Measurements from ENCODE around the gene MUC7.

GRCh38 chr4:70471897-70472296, at the start of gene MUC7:
- TF ChIP-seq, protein P1, sequence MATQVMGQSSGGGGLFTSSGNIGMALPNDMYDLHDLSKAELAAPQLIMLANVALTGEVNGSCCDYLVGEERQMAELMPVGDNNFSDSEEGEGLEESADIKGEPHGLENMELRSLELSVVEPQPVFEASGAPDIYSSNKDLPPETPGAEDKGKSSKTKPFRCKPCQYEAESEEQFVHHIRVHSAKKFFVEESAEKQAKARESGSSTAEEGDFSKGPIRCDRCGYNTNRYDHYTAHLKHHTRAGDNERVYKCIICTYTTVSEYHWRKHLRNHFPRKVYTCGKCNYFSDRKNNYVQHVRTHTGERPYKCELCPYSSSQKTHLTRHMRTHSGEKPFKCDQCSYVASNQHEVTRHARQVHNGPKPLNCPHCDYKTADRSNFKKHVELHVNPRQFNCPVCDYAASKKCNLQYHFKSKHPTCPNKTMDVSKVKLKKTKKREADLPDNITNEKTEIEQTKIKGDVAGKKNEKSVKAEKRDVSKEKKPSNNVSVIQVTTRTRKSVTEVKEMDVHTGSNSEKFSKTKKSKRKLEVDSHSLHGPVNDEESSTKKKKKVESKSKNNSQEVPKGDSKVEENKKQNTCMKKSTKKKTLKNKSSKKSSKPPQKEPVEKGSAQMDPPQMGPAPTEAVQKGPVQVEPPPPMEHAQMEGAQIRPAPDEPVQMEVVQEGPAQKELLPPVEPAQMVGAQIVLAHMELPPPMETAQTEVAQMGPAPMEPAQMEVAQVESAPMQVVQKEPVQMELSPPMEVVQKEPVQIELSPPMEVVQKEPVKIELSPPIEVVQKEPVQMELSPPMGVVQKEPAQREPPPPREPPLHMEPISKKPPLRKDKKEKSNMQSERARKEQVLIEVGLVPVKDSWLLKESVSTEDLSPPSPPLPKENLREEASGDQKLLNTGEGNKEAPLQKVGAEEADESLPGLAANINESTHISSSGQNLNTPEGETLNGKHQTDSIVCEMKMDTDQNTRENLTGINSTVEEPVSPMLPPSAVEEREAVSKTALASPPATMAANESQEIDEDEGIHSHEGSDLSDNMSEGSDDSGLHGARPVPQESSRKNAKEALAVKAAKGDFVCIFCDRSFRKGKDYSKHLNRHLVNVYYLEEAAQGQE (IDR thresholded peaks at IDR 0.05; ENCODE audit: insufficient replicate concordance, low read depth), result no peak
- TF ChIP-seq, protein P2, sequence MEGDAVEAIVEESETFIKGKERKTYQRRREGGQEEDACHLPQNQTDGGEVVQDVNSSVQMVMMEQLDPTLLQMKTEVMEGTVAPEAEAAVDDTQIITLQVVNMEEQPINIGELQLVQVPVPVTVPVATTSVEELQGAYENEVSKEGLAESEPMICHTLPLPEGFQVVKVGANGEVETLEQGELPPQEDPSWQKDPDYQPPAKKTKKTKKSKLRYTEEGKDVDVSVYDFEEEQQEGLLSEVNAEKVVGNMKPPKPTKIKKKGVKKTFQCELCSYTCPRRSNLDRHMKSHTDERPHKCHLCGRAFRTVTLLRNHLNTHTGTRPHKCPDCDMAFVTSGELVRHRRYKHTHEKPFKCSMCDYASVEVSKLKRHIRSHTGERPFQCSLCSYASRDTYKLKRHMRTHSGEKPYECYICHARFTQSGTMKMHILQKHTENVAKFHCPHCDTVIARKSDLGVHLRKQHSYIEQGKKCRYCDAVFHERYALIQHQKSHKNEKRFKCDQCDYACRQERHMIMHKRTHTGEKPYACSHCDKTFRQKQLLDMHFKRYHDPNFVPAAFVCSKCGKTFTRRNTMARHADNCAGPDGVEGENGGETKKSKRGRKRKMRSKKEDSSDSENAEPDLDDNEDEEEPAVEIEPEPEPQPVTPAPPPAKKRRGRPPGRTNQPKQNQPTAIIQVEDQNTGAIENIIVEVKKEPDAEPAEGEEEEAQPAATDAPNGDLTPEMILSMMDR (IDR thresholded peaks at IDR 0.05; ENCODE audit: insufficient read depth, low read length), result no peak
- TF ChIP-seq POLR2AphosphoS5 (IDR thresholded peaks at IDR 0.05; ENCODE audit: low read depth) (no peak), GABPA (IDR thresholded peaks at IDR 0.05; ENCODE audit: low read depth) (no peak)

Data from HL-60 (cell line).